Spinal cord (tissue), 10 donors: ENCODE results near the gene B4GALT6. TPM values are rescaled to one million over a fixed set of nuclear protein-coding genes. Genes with fewer than 3 reads are reported as not detected.
A peak's percentile ranks its signal among the peaks of the same experiment; 100 is the strongest.

Experiments used
- DNase-seq, 6 donors: peaks; one replicate each; pipeline versions ENCODE4 v3.0.0 to v3.0.0-alpha.2; 2013 to 2015; ENCODE audit warnings: low spot score in 6 of 6, low read depth in 4 of 6
- H3K27ac ChIP-seq: one replicate; pipeline ENCODE4 v1.5.1; 2013; ENCODE audit warnings: low read depth, low read length, control low read depth
- H3K27me3 ChIP-seq: one replicate; pipeline ENCODE4 v1.6.1; 2013; ENCODE audit warnings: low read length; ENCODE audit not compliant: control insufficient read depth, insufficient read depth
- H3K36me3 ChIP-seq: one replicate; pipeline ENCODE4 v1.6.1; 2013; ENCODE audit warnings: low read length; ENCODE audit not compliant: control insufficient read depth, insufficient read depth
- H3K4me1 ChIP-seq: one replicate; pipeline ENCODE4 v1.6.1; 2013; ENCODE audit warnings: low read length; ENCODE audit not compliant: control insufficient read depth, insufficient read depth
- H3K4me3 ChIP-seq: one replicate; pipeline ENCODE4 v1.5.1; 2013; ENCODE audit warnings: low read depth, low read length, control low read depth
- H3K9me3 ChIP-seq: one replicate; pipeline ENCODE4 v1.6.1; 2013; ENCODE audit warnings: low read length; ENCODE audit not compliant: control insufficient read depth, insufficient read depth
- WGBS: methylation state at CpG from one replicate; pipeline ENCODE4 v1.1.5; 2013; ENCODE audit warnings: missing lambda C conversion rate; ENCODE audit not compliant: insufficient coverage; 5-methylcytosine and 5-hydroxymethylcytosine counted together
- polyA plus RNA-seq, 2 donors: library from polyadenylated mRNA; unstranded; fragments of 120-200 nt; gene quantifications; one replicate each; pipeline ENCODE4 v1.2.1, GENCODE V29; 2013; ENCODE audit not compliant: insufficient read length in 2 of 2
- total RNA-seq, 2 donors: library from RNA; depleted of rRNA in 1 of 2; stranded (reverse); fragments of 120-200 nt in 1 of 2; fragments of >200 nt in 1 of 2; gene quantifications; one replicate each; pipeline versions ENCODE4 v1.2.3 to v1.2.4, GENCODE V29; 2013 to 2014
- donor health status: healthy.

B4GALT6 gene
- total and polyA plus RNA-seq, 4 donors: 15.2 to 54.6 (median 46.9) TPM

- 100% methylated on average over 2 of the region's 3 CpGs for WGBS
- H3K4me3 ChIP-seq: no peak overlapping the region
Measured at GRCh38 chr18:31652877-31653276, 31.5 kb downstream of the B4GALT6 start.

GRCh38 chr18:31652357-31652756, 32.0 kb downstream of the B4GALT6 start:
- H3K9me3 ChIP-seq: no peaks in the 10 kb centered on the region
- H3K27ac ChIP-seq: no peak overlapping the region
- H3K27me3 ChIP-seq: no peaks in the 10 kb centered on the region
- DNase-seq: no peak
- no peaks in the 10 kb centered on the region for H3K36me3 ChIP-seq
- no peak overlapping the region for H3K4me3 ChIP-seq
- WGBS: 93% methylated on average over 9 of the region's 9 CpGs
- H3K4me1 ChIP-seq: peaks cover under 1% of the 10 kb centered on the region

More at GRCh38 chr18:31652877-31653276, 31.5 kb downstream of the B4GALT6 start:
- Histone ChIP-seq H3K4me1 (no peaks in the 10 kb centered on the region), H3K27ac (no peak overlapping the region), H3K27me3 (no peaks in the 10 kb centered on the region), H3K9me3 (no peaks in the 10 kb centered on the region), H3K36me3 (no peaks in the 10 kb centered on the region)
- DNase-seq: no peak

GRCh38 chr18:31651369-31651768, 33.0 kb downstream of the B4GALT6 start:
- no peaks in the 10 kb centered on the region for H3K27me3 ChIP-seq
- no peak for DNase-seq
- H3K4me3 ChIP-seq: no peak overlapping the region
- no peaks in the 10 kb centered on the region for H3K9me3 ChIP-seq
- H3K27ac ChIP-seq: no peak overlapping the region
- H3K36me3 ChIP-seq: no peaks in the 10 kb centered on the region
- 75% methylated on average over 4 of the region's 4 CpGs for WGBS
- H3K4me1 ChIP-seq: peaks cover 3% of the 10 kb centered on the region

GRCh38 chr18:31649978-31650719, 34.2 kb downstream of the B4GALT6 start:
- DNase-seq: no peak
- Histone ChIP-seq H3K36me3 (no peaks in the 10 kb centered on the region), H3K4me3 (no peak overlapping the region), H3K27me3 (no peaks in the 10 kb centered on the region), H3K27ac (no peak overlapping the region), H3K9me3 (no peaks in the 10 kb centered on the region), H3K4me1 (peaks cover 3% of the 10 kb centered on the region)
- WGBS: 79% methylated on average over 2 of the region's 4 CpGs

GRCh38 chr18:31649449-31649848, 34.9 kb downstream of the B4GALT6 start:
- WGBS: no CpG with 5 or more reads among the region's 2 CpGs
- H3K9me3 ChIP-seq: no peaks in the 10 kb centered on the region
- no peaks in the 10 kb centered on the region for H3K36me3 ChIP-seq
- peaks cover 3% of the 10 kb centered on the region for H3K4me1 ChIP-seq
- no peak overlapping the region for H3K4me3 ChIP-seq
- no peaks in the 10 kb centered on the region for H3K27me3 ChIP-seq
- DNase-seq: no peak
- no peak overlapping the region for H3K27ac ChIP-seq

GRCh38 chr18:31648966-31649429, 35.4 kb downstream of the B4GALT6 start:
- no peaks in the 10 kb centered on the region for H3K36me3 ChIP-seq
- no CpG with 5 or more reads among the region's 2 CpGs for WGBS
- no peaks in the 10 kb centered on the region for H3K27me3 ChIP-seq
- no peak overlapping the region for H3K4me3 ChIP-seq
- no peaks in the 10 kb centered on the region for H3K9me3 ChIP-seq
- peaks cover 3% of the 10 kb centered on the region for H3K4me1 ChIP-seq
- peak in 1 of 6 donors; percentile 15 for DNase-seq
- H3K27ac ChIP-seq: no peak overlapping the region

- WGBS: no CpG with 5 or more reads among the region's 2 CpGs
- Histone ChIP-seq H3K27ac (no peak overlapping the region), H3K9me3 (no peaks in the 10 kb centered on the region), H3K27me3 (no peaks in the 10 kb centered on the region), H3K4me1 (peaks cover 3% of the 10 kb centered on the region), H3K36me3 (no peaks in the 10 kb centered on the region), H3K4me3 (no peak overlapping the region)
- DNase-seq: no peak
Measured at GRCh38 chr18:31648458-31648857, 35.9 kb downstream of the B4GALT6 start.

GRCh38 chr18:31647127-31647753, 37.1 kb downstream of the B4GALT6 start:
- Histone ChIP-seq H3K27me3 (no peaks in the 10 kb centered on the region), H3K27ac (no peak overlapping the region), H3K9me3 (no peaks in the 10 kb centered on the region), H3K4me3 (no peak overlapping the region), H3K36me3 (no peaks in the 10 kb centered on the region), H3K4me1 (peaks cover 3% of the 10 kb centered on the region)
- 62% methylated on average over 4 of the region's 4 CpGs for WGBS
- peak in 2 of 6 donors; percentile 36 to 79 for DNase-seq

GRCh38 chr18:31646332-31647126, 37.9 kb downstream of the B4GALT6 start:
- no peak overlapping the region for H3K27ac ChIP-seq
- no peaks in the 10 kb centered on the region for H3K36me3 ChIP-seq
- 65% methylated on average over 4 of the region's 7 CpGs for WGBS
- no peaks in the 10 kb centered on the region for H3K27me3 ChIP-seq
- no peaks in the 10 kb centered on the region for H3K9me3 ChIP-seq
- DNase-seq: peak in 2 of 6 donors; percentile 8 to 42
- H3K4me1 ChIP-seq: peaks cover 3% of the 10 kb centered on the region
- no peak overlapping the region for H3K4me3 ChIP-seq
